ENCODE measurements around the gene ACTL7B.

GRCh38 chr9:108815156-108815555 lies 40.6 kb downstream of the ACTL7B start:
- no peak for TF ChIP-seq PRDM6 (tag by site-specific recombination; IDR thresholded peaks at IDR 0.05)
- TF ChIP-seq KLF10 (tag by site-specific recombination; IDR thresholded peaks at IDR 0.05) = no peak
- TF ChIP-seq ZNF555 (tag by site-specific recombination; conservative IDR thresholded peaks at IDR 0.05) = no peak
- no peak for TF ChIP-seq ZXDB (tag by site-specific recombination; IDR thresholded peaks at IDR 0.05)
- no peak for TF ChIP-seq CTCF (tag by site-specific recombination; IDR thresholded peaks at IDR 0.05)
- no peak for TF ChIP-seq ZEB2 (tag by site-specific recombination; IDR thresholded peaks at IDR 0.05)
